Body of pancreas (tissue), 4 donors: ENCODE measurements around the gene PPIE. TPM values are rescaled to one million over a fixed set of nuclear protein-coding genes. Genes with fewer than 3 reads are reported as not detected.

Experiments used
- ATAC-seq: fragments of 150-250 bp; one replicate; pipeline ENCODE4 v1.9.1; 2016
- DNase-seq, 4 donors: peaks; one replicate each; pipeline ENCODE4 v3.0.0-alpha.2; 2019
- H3K27ac ChIP-seq, 4 donors: fragments of 200-600 bp; sonication (generic); 1 replicate in 3 of 4; 2 replicates in 1 of 4; pipeline versions ENCODE4 v1.5.1 to v1.6.1; 2016 to 2019; ENCODE audit warnings: mild to moderate bottlenecking in 1 of 4, mixed read lengths in 1 of 4, moderate library complexity in 1 of 4
- H3K27me3 ChIP-seq, 2 donors: fragments of 200-600 bp; sonication (generic); one replicate each; pipeline ENCODE4 v1.6.0; 2016; ENCODE audit warnings: mild to moderate bottlenecking in 1 of 2
- H3K36me3 ChIP-seq, 2 donors: fragments of 200-600 bp; sonication (generic); replicated peaks in 1 of 2; 2 replicates each; pipeline ENCODE4 v1.5.1; 2016; ENCODE audit warnings: low read depth in 2 of 2; ENCODE audit not compliant: insufficient read depth in 1 of 2
- H3K4me1 ChIP-seq: fragments of 200-600 bp; sonication (generic); one replicate; pipeline ENCODE4 v1.6.0; 2016
- H3K4me3 ChIP-seq, 2 donors: fragments of 200-600 bp; sonication (generic); 1 replicate in 1 of 2; 2 replicates in 1 of 2; pipeline ENCODE4 v1.5.1; 2016 to 2019
- H3K9me3 ChIP-seq, 3 donors: fragments of 200-600 bp; sonication (generic); 1 replicate in 2 of 3; 2 replicates in 1 of 3; pipeline ENCODE4 v1.5.1; 2016
- CTCF ChIP-seq, 7 experiments: fragments of 450-650 bp in 4 of 7; fragments of 200-600 bp in 3 of 7; sonication (generic) in 3 of 7; IDR thresholded peaks; one replicate each; pipeline ENCODE4 v1.5.1; 2016 to 2019; ENCODE audit warnings: antibody characterized with exemption in 7 of 7
- POLR2A ChIP-seq, 3 donors: fragments of 450-650 bp; IDR thresholded peaks; one replicate each; pipeline ENCODE4 v1.6.1; 2016; ENCODE audit warnings: antibody characterized with exemption in 3 of 3, mild to moderate bottlenecking in 2 of 3
- WGBS, 2 donors: methylation state at CpG; one replicate each; pipeline ENCODE4 v1.1.5; 2017; 5-methylcytosine and 5-hydroxymethylcytosine counted together
- intact Hi-C: fragments of 100-400 bp; cut with DNase I; formaldehyde crosslinking; loops from one replicate; pipeline ENCODE4 v1.15.1; 2023
- total RNA-seq, 2 donors: library from RNA; depleted of rRNA; stranded (reverse); fragments of >200 nt; gene quantifications; one replicate each; pipeline ENCODE4 v1.1.0, GENCODE V29; 2016

PPIE gene
- total RNA-seq, 2 donors from 2014 or later, result 25.9 to 33.6 TPM

- Histone ChIP-seq H3K4me1 (peaks cover 20% of the 10 kb centered on the region), H3K36me3 (peaks cover 8 to 51% of the 10 kb centered on the region in 2 donors), H3K27me3 (no peaks in the 10 kb centered on the region), H3K9me3 (no peaks in the 10 kb centered on the region), H3K27ac (no peak overlapping the region), H3K4me3 (no peak overlapping the region)
- intact Hi-C loops, result no loop called here
- ATAC-seq, result no peak
- 90 to 92% methylated on average over 12 to 16 of the region's 16 CpGs for WGBS, 2 donors
- TF ChIP-seq CTCF (IDR thresholded peaks at IDR 0.05), result no peak
- TF ChIP-seq POLR2A (IDR thresholded peaks at IDR 0.05), result no peak
- DNase-seq, result no peak
These were observed 6.5 kb downstream of the PPIE start for GRCh38 chr1:39745016-39745670.

DNA sequence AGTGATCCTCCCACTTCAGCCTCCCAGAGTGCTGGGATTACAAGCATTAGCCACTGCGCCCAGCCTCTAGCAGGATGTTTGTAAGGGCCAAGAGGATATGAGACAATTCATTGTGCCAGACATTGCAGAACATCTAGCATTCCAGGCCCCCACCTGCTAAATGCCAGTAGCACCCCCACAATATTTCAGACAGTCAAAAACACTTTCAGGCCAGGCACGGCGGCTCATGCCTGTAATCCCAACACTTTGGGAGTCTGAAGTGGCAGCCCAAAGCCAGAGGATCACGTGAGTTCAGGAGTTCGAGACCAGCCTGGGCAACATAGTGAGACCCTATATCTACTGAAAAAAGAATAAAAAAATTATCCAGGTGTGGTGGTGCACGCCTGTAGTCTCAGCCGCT is 12.9 kb downstream of the PPIE start:
- no peak for DNase-seq
- intact Hi-C loops, result no loop called here

GRCh38 chr1:39752703-39753102 is 14.0 kb downstream of the PPIE start:
- TF ChIP-seq POLR2A (IDR thresholded peaks at IDR 0.05), result no peak
- TF ChIP-seq CTCF (IDR thresholded peaks at IDR 0.05), result no peak
- intact Hi-C loops, result no loop called here
- Histone ChIP-seq H3K36me3 (peaks cover 14 to 49% of the 10 kb centered on the region in 2 donors), H3K9me3 (no peaks in the 10 kb centered on the region), H3K4me1 (no peaks in the 10 kb centered on the region), H3K27ac (no peak overlapping the region), H3K27me3 (no peaks in the 10 kb centered on the region), H3K4me3 (no peak overlapping the region)
- WGBS, 2 donors, result 86 to 90% methylated on average over 4 to 6 of the region's 6 CpGs
- DNase-seq (no peak), ATAC-seq (no peak)

More for the DNA sequence above, 12.9 kb downstream of the PPIE start:
- TF ChIP-seq CTCF (IDR thresholded peaks at IDR 0.05) (no peak), POLR2A (IDR thresholded peaks at IDR 0.05) (no peak)
- H3K27ac ChIP-seq, result no peak overlapping the region
- H3K27me3 ChIP-seq, result no peaks in the 10 kb centered on the region
- H3K4me3 ChIP-seq, result no peak overlapping the region
- no peaks in the 10 kb centered on the region for H3K4me1 ChIP-seq
- H3K9me3 ChIP-seq, result no peaks in the 10 kb centered on the region
- ATAC-seq, result no peak
- WGBS, 2 donors, result 92 to 94% methylated on average over 7 of the region's 7 CpGs
- H3K36me3 ChIP-seq, result peaks cover 14 to 57% of the 10 kb centered on the region in 2 donors

DNA sequence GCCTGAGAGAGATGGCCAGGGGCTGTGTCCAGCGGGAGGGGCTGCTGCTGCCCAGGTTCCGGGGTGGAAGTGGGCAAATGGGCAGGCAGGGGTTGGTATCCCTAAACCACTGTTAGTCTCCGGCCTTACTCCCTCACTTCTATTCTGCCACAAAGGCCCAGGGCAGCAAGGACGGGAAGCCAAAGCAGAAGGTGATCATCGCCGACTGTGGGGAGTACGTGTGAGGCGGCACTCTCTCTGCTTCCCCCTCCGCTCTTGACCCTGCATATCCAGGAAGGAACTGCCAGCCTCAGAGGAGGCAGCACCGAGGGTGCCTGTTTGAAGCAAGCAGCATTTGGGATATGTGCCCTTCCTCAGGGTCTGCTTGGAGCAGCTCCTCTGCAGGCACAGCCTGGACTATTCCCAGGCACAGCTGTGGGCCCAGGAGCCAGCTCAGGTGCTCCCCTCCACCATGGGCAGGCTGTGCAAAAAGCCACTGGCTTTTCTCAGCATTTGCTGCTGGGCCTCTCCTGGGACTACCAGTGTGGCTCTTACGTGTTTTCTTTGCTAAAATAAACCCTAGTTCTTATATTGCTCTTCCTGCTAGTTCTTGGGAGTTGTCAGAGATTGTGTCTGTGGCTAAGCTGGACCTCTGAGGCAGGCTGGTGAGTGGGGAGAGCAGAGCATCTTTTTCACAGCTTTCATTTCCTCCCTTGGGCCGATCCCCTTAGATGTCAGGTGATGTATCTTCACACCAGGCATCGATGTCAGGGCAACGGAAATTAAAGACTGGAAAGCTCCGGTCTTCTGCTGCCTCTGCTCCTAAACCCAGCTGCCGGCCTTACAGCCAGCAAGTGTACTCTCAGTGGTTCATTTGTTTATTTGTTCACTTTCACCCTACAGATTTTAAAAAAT is 14.7 kb downstream of the PPIE start:
- no peak for DNase-seq
- intact Hi-C loops, result no loop called here
- Histone ChIP-seq H3K27ac (no peak overlapping the region), H3K27me3 (no peaks in the 10 kb centered on the region), H3K4me3 (no peak overlapping the region), H3K9me3 (no peaks in the 10 kb centered on the region), H3K4me1 (no peaks in the 10 kb centered on the region), H3K36me3 (peaks cover 14 to 47% of the 10 kb centered on the region in 2 donors)
- no peak for ATAC-seq
- TF ChIP-seq POLR2A (IDR thresholded peaks at IDR 0.05), result no peak
- TF ChIP-seq CTCF (IDR thresholded peaks at IDR 0.05), result no peak
- WGBS, 2 donors, result 91 to 93% methylated on average over 13 to 16 of the region's 16 CpGs
